GM18511 (cell line): Measurements from ENCODE around the gene EGFL8.
A peak's percentile ranks its signal among the peaks of the same experiment; 100 is the strongest.
"Not testable (repeated sequence)": the region's sequence is repeated elsewhere in the genome, so short reads cannot be mapped to it uniquely, and the experiment has no call there.

Source experiments
- ATAC-seq: cut with Tn5 transposase; IDR thresholded peaks from one replicate; pipeline ENCODE4 v1.9.1; 2021; ENCODE audit warnings: mild to moderate bottlenecking, moderate library complexity; ENCODE audit not compliant: unreplicated experiment

EGFL8 gene

GRCh38 chr6:32182555-32182981, 18.2 kb downstream of the EGFL8 start:
- ATAC-seq: no peak

GRCh38 chr6:32183030-32183429, 18.6 kb downstream of the EGFL8 start:
- ATAC-seq: no peak

GRCh38 chr6:32183483-32184083, 19.2 kb downstream of the EGFL8 start:
- no peak for ATAC-seq

- ATAC-seq: no peak
These were observed 19.8 kb downstream of the EGFL8 start, which contains the start of gene AGER for GRCh38 chr6:32184084-32184640. Gene AGER, minus strand, starts transcription at chr6:32184253. Its CDS starts 31 bp downstream, at chr6:32184222.

GRCh38 chr6:32185681-32186131, 21.3 kb downstream of the EGFL8 start:
- not testable (repeated sequence) for ATAC-seq

- not testable (repeated sequence) for ATAC-seq
These were observed 21.9 kb downstream of the EGFL8 start for GRCh38 chr6:32186151-32186840.

- no peak for ATAC-seq
These were observed 22.8 kb downstream of the EGFL8 start for GRCh38 chr6:32187009-32187709.

- ATAC-seq: not testable (repeated sequence)
These were observed 23.5 kb downstream of the EGFL8 start for GRCh38 chr6:32187725-32188380.

- no peak for ATAC-seq
These were observed 24.1 kb downstream of the EGFL8 start for GRCh38 chr6:32188381-32189068.

- no peak for ATAC-seq
These were observed 24.8 kb downstream of the EGFL8 start for GRCh38 chr6:32189069-32189741.

GRCh38 chr6:32189742-32190053, 25.3 kb downstream of the EGFL8 start:
- ATAC-seq: no peak

GRCh38 chr6:32190054-32190851, 25.9 kb downstream of the EGFL8 start, which contains the start of gene PBX2:
Gene PBX2, minus strand, starts transcription at chr6:32190202. Its CDS starts 287 bp downstream, at chr6:32189915.
- ATAC-seq: peak; percentile 65

- ATAC-seq: no peak
These were observed 26.7 kb downstream of the EGFL8 start for GRCh38 chr6:32190911-32191677.

- no peak for ATAC-seq
These were observed 27.6 kb downstream of the EGFL8 start for GRCh38 chr6:32191696-32192607.

- no peak for ATAC-seq
These were observed 28.2 kb downstream of the EGFL8 start, which contains the start of gene GPSM3 for GRCh38 chr6:32192608-32193039. Gene GPSM3, minus strand, starts transcription at chr6:32192643. Its CDS starts 130 bp downstream, at chr6:32192513.

- not testable (repeated sequence) for ATAC-seq
These were observed 28.7 kb downstream of the EGFL8 start for GRCh38 chr6:32193096-32193495.

- ATAC-seq: no peak
These were observed 30.0 kb downstream of the EGFL8 start for GRCh38 chr6:32194388-32194787.
